Prostate gland (tissue), 2 donors: ENCODE measurements around the gene HRK. TPM values are rescaled to one million over a fixed set of nuclear protein-coding genes. Genes with fewer than 3 reads are reported as not detected.

Experiments
- DNase-seq: peaks from one replicate; pipeline ENCODE4 v3.0.0-alpha.2; 2019; ENCODE audit warnings: low spot score
- H3K27ac ChIP-seq, 2 donors: fragments of 200-600 bp; sonication (generic); 2 replicates each; pipeline ENCODE4 v1.5.1; 2017 to 2019
- H3K27me3 ChIP-seq: fragments of 200-600 bp; sonication (generic); replicated peaks from 2 replicates; pipeline ENCODE4 v1.5.1; 2019; ENCODE audit not compliant: insufficient read depth
- H3K36me3 ChIP-seq, 2 donors: fragments of 200-600 bp; sonication (generic); 1 replicate in 1 of 2; 2 replicates in 1 of 2; pipeline versions ENCODE4 v1.5.1 to v1.8.1; 2017 to 2019
- H3K4me1 ChIP-seq: fragments of 200-600 bp; sonication (generic); replicated peaks from 2 replicates; pipeline ENCODE4 v1.5.1; 2019
- H3K4me3 ChIP-seq, 2 donors: fragments of 200-600 bp; sonication (generic); 2 replicates each; pipeline ENCODE4 v1.5.1; 2017 to 2019
- H3K9me3 ChIP-seq: fragments of 200-600 bp; sonication (generic); 2 replicates; pipeline ENCODE4 v1.5.1; 2017
- CTCF ChIP-seq, 4 experiments: fragments of 200-600 bp in 2 of 4; fragments of 450-650 bp in 2 of 4; sonication (generic) in 2 of 4; IDR thresholded peaks; 1 replicate in 3 of 4; 2 replicates in 1 of 4; pipeline ENCODE4 v1.5.1; 2016 to 2019; ENCODE audit warnings: antibody characterized with exemption in 4 of 4, mild to moderate bottlenecking in 2 of 4, moderate library complexity in 2 of 4
- POLR2A ChIP-seq: fragments of 450-650 bp; IDR thresholded peaks from one replicate; pipeline ENCODE4 v1.6.1; 2016; ENCODE audit warnings: antibody characterized with exemption, mild to moderate bottlenecking
- POLR2AphosphoS5 ChIP-seq: sonication (generic); formaldehyde crosslinking; IDR thresholded peaks from one replicate; pipeline ENCODE4 v1.6.1; 2017; ENCODE audit warnings: antibody characterized with exemption
- WGBS: methylation state at CpG from one replicate; pipeline ENCODE4 v1.1.5; 2018; 5-methylcytosine and 5-hydroxymethylcytosine counted together
- intact Hi-C: fragments of 100-400 bp; cut with DNase I; formaldehyde crosslinking; loops from one replicate; pipeline ENCODE4 v1.14.2; 2022
- total RNA-seq, 2 donors: library from RNA; depleted of rRNA; stranded (reverse); fragments of >200 nt; gene quantifications; one replicate each; pipeline ENCODE4 v1.1.0, GENCODE V29; 2016

The HRK gene
- total RNA-seq, 2 donors from 2014 or later, result 4.9 TPM; not detected in 1

DNA sequence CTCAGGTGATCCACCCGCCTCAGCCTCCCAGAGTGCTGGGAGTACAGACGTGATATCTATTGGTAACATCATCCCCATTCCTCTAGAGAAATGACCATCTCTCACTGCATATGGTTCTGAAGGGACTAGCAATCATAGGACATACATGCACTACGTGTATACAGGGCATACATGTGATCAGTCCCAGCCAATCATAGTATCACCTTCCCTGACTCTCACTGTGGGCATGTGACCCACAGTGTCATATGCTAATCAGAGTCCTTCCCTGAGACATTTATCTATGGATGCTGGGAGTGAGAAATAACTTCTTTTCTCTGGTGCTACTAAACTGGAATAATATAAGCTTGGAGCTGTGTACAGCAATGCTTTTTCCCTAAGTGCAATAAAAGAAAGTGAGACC, 17.4 kb upstream of the HRK start:
- H3K9me3 ChIP-seq, result no peaks in the 10 kb centered on the region
- no peaks in the 10 kb centered on the region for H3K27me3 ChIP-seq
- no peaks in the 10 kb centered on the region for H3K4me1 ChIP-seq
- no peak for TF ChIP-seq POLR2AphosphoS5
- WGBS, result 68% methylated on average over 3 of the region's 3 CpGs
- intact Hi-C loops, result no loop called here
- no peak for DNase-seq
- no peaks in the 10 kb centered on the region for H3K36me3 ChIP-seq
- no peak overlapping the region for H3K27ac ChIP-seq
- H3K4me3 ChIP-seq, result no peak overlapping the region

GRCh38 chr12:116897476-116897875, 16.2 kb upstream of the HRK start:
- Histone ChIP-seq H3K36me3 (no peaks in the 10 kb centered on the region), H3K4me3 (no peak overlapping the region), H3K27ac (no peak overlapping the region), H3K4me1 (no peaks in the 10 kb centered on the region), H3K27me3 (no peaks in the 10 kb centered on the region), H3K9me3 (no peaks in the 10 kb centered on the region)
- TF ChIP-seq POLR2AphosphoS5 (no peak), CTCF (IDR thresholded peaks at IDR 0.05) (no peak), POLR2A (no peak)
- 72% methylated on average over 4 of the region's 4 CpGs for WGBS
- intact Hi-C loops, result no loop called here
- DNase-seq, result no peak

- DNase-seq, result no peak
- intact Hi-C loops, result no loop called here
- Histone ChIP-seq H3K4me3 (no peak overlapping the region), H3K4me1 (no peaks in the 10 kb centered on the region), H3K27me3 (no peaks in the 10 kb centered on the region), H3K27ac (no peak overlapping the region), H3K36me3 (no peaks in the 10 kb centered on the region), H3K9me3 (no peaks in the 10 kb centered on the region)
- WGBS, result 63% methylated on average over 7 of the region's 7 CpGs
- TF ChIP-seq POLR2AphosphoS5, result no peak
- TF ChIP-seq CTCF (IDR thresholded peaks at IDR 0.05), result no peak
- TF ChIP-seq POLR2A, result no peak
Observed at GRCh38 chr12:116896411-116896924, 15.2 kb upstream of the HRK start.

DNA sequence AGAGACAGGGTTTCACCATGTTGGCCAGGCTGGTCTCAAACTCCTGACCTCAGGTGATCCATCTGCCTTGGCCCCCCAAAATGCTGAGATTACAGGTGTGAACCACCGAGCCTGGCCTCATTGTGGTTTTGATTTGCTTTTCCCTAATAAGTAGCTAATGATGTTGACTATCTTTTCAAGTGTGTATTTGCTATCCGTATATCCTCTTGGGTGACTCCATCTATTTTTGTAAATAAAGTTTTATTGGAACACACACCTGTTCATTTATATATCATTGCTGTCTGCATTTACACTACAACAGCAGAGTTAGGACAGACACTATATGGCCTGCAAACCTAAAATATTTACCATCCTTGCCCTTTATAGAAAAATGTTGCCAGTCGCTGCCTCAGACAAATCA, 13.7 kb upstream of the HRK start:
- 68% methylated on average over 3 of the region's 3 CpGs for WGBS
- H3K4me3 ChIP-seq, result no peak overlapping the region
- H3K4me1 ChIP-seq, result no peaks in the 10 kb centered on the region
- no peak for DNase-seq
- H3K27me3 ChIP-seq, result no peaks in the 10 kb centered on the region
- H3K9me3 ChIP-seq, result no peaks in the 10 kb centered on the region
- intact Hi-C loops, result no loop called here
- no peak for TF ChIP-seq POLR2A
- no peak for TF ChIP-seq CTCF (IDR thresholded peaks at IDR 0.05)
- no peak for TF ChIP-seq POLR2AphosphoS5
- H3K36me3 ChIP-seq, result no peaks in the 10 kb centered on the region
- no peak overlapping the region for H3K27ac ChIP-seq

- H3K4me1 ChIP-seq, result no peaks in the 10 kb centered on the region
- no peaks in the 10 kb centered on the region for H3K9me3 ChIP-seq
- H3K27me3 ChIP-seq, result no peaks in the 10 kb centered on the region
- intact Hi-C loops, result no loop called here
- H3K36me3 ChIP-seq, result no peaks in the 10 kb centered on the region
- TF ChIP-seq POLR2A, result no peak
- TF ChIP-seq POLR2AphosphoS5, result no peak
- no peak for TF ChIP-seq CTCF (IDR thresholded peaks at IDR 0.05)
- WGBS, result 78% methylated on average over 12 of the region's 12 CpGs
- no peak overlapping the region for H3K27ac ChIP-seq
- no peak overlapping the region for H3K4me3 ChIP-seq
- no peak for DNase-seq
Observed at GRCh38 chr12:116892349-116893140, 11.3 kb upstream of the HRK start.
